Panc1 (cell line): ENCODE results near the gene ZNF490.

Experiments
- CTCF ChIP-seq: fragments of 450-650 bp; IDR thresholded peaks from 2 replicates; pipeline ENCODE4 v1.5.1; 2017; ENCODE audit warnings: mild to moderate bottlenecking
- REST ChIP-seq, 2 experiments: IDR thresholded peaks; 2 replicates each; pipeline ENCODE4 v1.6.1; 2011 to 2012; ENCODE audit warnings: low read depth in 2 of 2, control low read depth in 1 of 2, low read length in 1 of 2, mild to moderate bottlenecking in 1 of 2, moderate library complexity in 1 of 2; ENCODE audit not compliant: insufficient read depth in 1 of 2
- SIN3A ChIP-seq: IDR thresholded peaks from 2 replicates; pipeline ENCODE4 v1.6.1; 2012; ENCODE audit warnings: low read depth, mild to moderate bottlenecking, low read length, moderate library complexity, borderline replicate concordance; ENCODE audit not compliant: insufficient read depth

- TF ChIP-seq CTCF = no peak
- TF ChIP-seq SIN3A = no peak
- no peak for TF ChIP-seq REST (IDR thresholded peaks at IDR 0.05; ENCODE audit: insufficient read depth in 1 of 2, low read depth in 2 of 2, low read length in 1 of 2)
Observed at GRCh38 chr19:12657966-12658365, 47.4 kb upstream of the ZNF490 start.
